NB4 (cell line): ENCODE measurements around the gene LRFN4.

Experiments
- DNase-seq: peaks from one replicate; pipeline ENCODE4 v3.0.0; 2010; ENCODE audit warnings: low read depth
- H3K4me3 ChIP-seq: one replicate; pipeline ENCODE4 v1.5.1; 2011; ENCODE audit warnings: mild to moderate bottlenecking, low read depth, low read length, moderate library complexity
- CTCF ChIP-seq: IDR thresholded peaks from one replicate; pipeline ENCODE4 v1.5.1; 2012; ENCODE audit warnings: low read depth, low read length
- MYC ChIP-seq: IDR thresholded peaks from 2 replicates; pipeline ENCODE4 v1.6.1; 2011; ENCODE audit warnings: low read depth, low read length
- POLR2A ChIP-seq: IDR thresholded peaks from 2 replicates; pipeline ENCODE4 v1.6.1; 2011; ENCODE audit warnings: mild to moderate bottlenecking; ENCODE audit not compliant: insufficient read length; ENCODE audit errors: extremely low read depth
- TF ChIP-seq, protein P1 (sequence below): IDR thresholded peaks from 2 replicates; pipeline ENCODE4 v1.6.1; 2011; ENCODE audit warnings: low read depth, low read length

The LRFN4 gene

GRCh38 chr11:66905631-66906030, 48.8 kb downstream of the LRFN4 start:
- H3K4me3 ChIP-seq: no peak overlapping the region
- no peak for DNase-seq
- TF ChIP-seq MYC: no peak
- no peak for TF ChIP-seq CTCF
- no peak for TF ChIP-seq POLR2A
- TF ChIP-seq, protein P1, sequence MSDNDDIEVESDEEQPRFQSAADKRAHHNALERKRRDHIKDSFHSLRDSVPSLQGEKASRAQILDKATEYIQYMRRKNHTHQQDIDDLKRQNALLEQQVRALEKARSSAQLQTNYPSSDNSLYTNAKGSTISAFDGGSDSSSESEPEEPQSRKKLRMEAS: no peak

DNA sequence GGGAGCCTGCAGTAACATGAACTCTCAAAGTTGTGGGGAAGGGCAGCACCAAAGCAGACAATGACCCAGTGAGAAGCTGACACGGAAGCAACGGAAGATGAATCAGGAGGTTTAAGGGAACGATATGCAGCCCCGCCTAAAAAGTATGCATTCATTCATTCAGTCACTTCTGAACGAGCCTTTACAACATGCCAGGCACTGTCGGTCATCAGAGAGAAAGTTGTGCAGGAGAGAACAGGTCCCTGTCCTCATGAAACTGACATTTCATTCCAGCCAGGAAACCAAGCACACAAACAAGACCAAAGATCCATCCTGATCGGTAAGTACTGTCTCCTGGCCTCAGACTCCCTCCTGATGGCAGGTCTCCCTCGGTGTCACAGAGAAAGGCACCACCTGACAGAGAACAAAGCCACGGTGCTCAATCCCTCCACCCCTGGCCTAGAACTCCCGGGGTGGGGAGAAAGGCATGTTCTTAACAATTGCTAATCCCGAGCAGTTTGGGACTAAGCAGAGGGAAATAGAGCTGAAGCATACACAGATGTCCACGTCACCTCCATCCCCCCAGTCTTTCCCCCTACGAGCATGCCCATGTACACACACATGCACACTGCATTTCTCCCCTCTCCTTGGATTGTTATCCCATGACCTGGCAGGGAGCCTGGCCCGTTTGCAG, 49.3 kb downstream of the LRFN4 start:
- H3K4me3 ChIP-seq: no peak overlapping the region
- TF ChIP-seq, protein P1: no peak
- no peak for DNase-seq

GRCh38 chr11:66907751-66908630, 51.1 kb downstream of the LRFN4 start:
- DNase-seq: no peak
- H3K4me3 ChIP-seq: no peak overlapping the region
- TF ChIP-seq POLR2A (no peak), CTCF (no peak), MYC (no peak)
- TF ChIP-seq, protein P1: no peak

GRCh38 chr11:66909181-66909580, 52.3 kb downstream of the LRFN4 start:
- no peak for DNase-seq
- no peak overlapping the region for H3K4me3 ChIP-seq
- TF ChIP-seq, protein P1: no peak
- no peak for TF ChIP-seq CTCF
- TF ChIP-seq MYC: no peak
- no peak for TF ChIP-seq POLR2A

DNA sequence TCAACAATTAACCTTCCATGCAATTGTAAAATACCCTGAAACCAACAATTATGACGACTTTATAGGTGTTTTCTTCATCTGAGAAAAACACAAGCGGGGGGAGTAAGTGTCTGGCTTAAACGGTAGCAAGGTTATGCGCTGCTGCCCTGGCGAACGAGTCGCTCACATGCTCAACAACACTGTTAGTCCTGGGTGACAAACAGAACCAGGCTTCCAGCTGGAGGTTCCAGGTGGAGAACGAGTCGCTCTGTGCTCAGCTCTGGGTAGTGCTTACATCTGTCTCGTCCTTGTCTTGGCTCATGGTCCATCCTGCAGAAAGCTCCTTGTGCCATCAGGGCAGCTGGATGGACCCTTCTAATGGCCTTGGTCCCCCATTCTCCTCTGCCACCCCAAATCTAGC, 53.2 kb downstream of the LRFN4 start:
- TF ChIP-seq, protein P1: no peak
- TF ChIP-seq CTCF (no peak), POLR2A (no peak), MYC (no peak)
- no peak for DNase-seq
- no peak overlapping the region for H3K4me3 ChIP-seq
